BE2C (cell line): Measurements from ENCODE around the gene IGFBP5.

Source experiments
- DNase-seq: peaks from one replicate; pipeline ENCODE4 v3.0.0-alpha.2; 2020
- H3K27me3 ChIP-seq: fragments of 250-450 bp; sonication (Bioruptor Pico); 2 replicates; pipeline ENCODE4 v1.5.1; 2020; ENCODE audit warnings: mild to moderate bottlenecking
- H3K36me3 ChIP-seq: fragments of 250-450 bp; sonication (Bioruptor Pico); 2 replicates; pipeline ENCODE4 v1.5.1; 2020; ENCODE audit warnings: mild to moderate bottlenecking
- H3K4me1 ChIP-seq: fragments of 250-450 bp; sonication (Bioruptor Pico); 2 replicates; pipeline ENCODE4 v1.5.1; 2020
- H3K4me3 ChIP-seq: 2 replicates; pipeline ENCODE4 v1.5.1; 2011; ENCODE audit warnings: low read depth, low read length
- H3K9me3 ChIP-seq: fragments of 250-450 bp; sonication (Bioruptor Pico); 2 replicates; pipeline ENCODE4 v1.5.1; 2020
- TF ChIP-seq, protein P1 (sequence below): IDR thresholded peaks from 2 replicates; pipeline ENCODE4 v1.5.1; 2012; ENCODE audit warnings: mild to moderate bottlenecking, low read depth, low read length

The IGFBP5 gene

DNA sequence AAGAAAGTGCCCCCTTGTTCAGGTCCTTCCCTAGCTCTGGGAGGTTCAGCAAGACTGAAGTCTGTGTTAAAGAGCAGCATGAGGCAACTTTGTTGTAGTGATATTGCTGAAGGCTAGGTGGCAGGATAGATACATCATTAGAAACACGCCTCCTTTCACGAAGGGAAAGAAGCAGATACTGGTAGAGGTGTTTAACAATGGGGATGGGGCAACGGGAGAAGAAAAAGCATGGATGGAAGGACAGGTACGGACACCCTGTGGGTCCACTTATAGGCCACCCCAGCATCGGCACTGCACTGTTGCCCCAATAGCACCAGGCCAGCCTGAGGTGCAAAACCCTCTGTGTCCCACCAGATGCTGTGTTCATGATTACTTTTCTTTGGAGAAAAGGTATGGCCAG, 3.5 kb upstream of the IGFBP5 start:
- H3K27me3 ChIP-seq = no peaks in the 10 kb centered on the region
- DNase-seq = peak; percentile 48
- no peaks in the 10 kb centered on the region for H3K36me3 ChIP-seq
- H3K9me3 ChIP-seq = no peaks in the 10 kb centered on the region
- TF ChIP-seq, protein P1, sequence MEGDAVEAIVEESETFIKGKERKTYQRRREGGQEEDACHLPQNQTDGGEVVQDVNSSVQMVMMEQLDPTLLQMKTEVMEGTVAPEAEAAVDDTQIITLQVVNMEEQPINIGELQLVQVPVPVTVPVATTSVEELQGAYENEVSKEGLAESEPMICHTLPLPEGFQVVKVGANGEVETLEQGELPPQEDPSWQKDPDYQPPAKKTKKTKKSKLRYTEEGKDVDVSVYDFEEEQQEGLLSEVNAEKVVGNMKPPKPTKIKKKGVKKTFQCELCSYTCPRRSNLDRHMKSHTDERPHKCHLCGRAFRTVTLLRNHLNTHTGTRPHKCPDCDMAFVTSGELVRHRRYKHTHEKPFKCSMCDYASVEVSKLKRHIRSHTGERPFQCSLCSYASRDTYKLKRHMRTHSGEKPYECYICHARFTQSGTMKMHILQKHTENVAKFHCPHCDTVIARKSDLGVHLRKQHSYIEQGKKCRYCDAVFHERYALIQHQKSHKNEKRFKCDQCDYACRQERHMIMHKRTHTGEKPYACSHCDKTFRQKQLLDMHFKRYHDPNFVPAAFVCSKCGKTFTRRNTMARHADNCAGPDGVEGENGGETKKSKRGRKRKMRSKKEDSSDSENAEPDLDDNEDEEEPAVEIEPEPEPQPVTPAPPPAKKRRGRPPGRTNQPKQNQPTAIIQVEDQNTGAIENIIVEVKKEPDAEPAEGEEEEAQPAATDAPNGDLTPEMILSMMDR = peak; percentile 82
- H3K4me1 ChIP-seq = peaks cover 51% of the 10 kb centered on the region
- H3K4me3 ChIP-seq = no peak overlapping the region; the same call in 1 of the 2 replicates

DNA sequence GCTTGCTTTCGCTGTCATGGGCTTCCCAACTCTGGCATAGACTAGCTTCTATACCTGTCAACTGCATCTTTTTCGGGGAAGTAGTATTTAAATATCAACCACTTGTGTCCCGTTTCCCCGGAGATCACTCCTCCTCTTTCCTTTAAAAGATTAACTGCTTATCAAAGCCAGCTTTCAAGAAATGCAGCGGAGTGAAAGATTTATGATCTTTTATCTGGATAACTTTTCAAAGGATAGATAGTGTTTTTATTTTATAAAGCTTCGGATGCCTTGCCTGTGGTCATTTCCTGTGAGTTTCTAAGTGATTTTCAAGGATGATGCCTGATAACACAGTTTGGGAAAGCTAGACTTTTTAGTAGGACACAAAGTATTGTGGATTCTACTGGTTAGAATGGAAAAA, 2.9 kb upstream of the IGFBP5 start:
- Histone ChIP-seq H3K36me3 (no peaks in the 10 kb centered on the region), H3K4me1 (peaks cover 51% of the 10 kb centered on the region), H3K9me3 (no peaks in the 10 kb centered on the region), H3K4me3 (no peak overlapping the region), H3K27me3 (no peaks in the 10 kb centered on the region)
- TF ChIP-seq, protein P1 = no peak
- DNase-seq = no peak

DNA sequence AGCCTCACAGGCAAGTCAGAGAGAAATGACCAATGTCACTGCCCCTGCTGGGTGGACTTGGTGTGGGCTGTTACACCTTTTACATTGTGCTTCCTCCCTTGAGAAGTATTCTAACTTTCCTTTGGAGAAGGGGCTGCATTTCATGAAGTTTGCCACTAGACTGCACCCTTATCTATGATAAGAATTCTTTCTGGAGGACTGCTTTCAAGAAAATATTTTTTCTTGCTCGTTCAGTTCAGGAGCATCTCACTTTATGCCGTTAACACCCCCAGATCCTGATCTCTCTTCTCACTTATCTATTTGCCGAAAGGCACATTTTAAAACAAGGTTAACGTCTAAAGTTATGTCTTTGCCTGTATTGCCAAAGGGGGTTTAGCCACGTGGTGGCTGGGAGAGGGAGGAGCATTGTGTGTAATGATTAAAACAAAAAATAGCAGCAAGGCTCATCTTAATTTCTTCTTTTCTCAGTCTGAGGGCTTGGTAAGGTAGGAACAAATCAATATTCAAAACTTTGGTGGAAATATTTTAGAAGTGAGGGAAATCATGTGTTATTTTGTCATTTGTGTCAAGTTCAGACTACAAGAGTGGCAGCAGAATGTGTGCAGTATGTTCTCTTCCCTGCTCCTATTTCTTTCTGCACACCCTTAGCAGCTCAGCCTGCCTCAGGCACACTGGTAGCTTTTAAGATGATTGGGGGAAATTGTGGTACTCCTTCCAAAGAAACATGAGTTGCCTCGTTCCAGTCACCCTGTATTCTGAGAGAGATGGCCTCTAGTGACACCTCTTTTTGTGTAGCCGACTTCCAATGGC, 1.6 kb upstream of the IGFBP5 start:
- Histone ChIP-seq H3K4me1 (peaks cover 51% of the 10 kb centered on the region), H3K27me3 (no peaks in the 10 kb centered on the region), H3K36me3 (no peaks in the 10 kb centered on the region), H3K4me3 (no peak overlapping the region), H3K9me3 (no peaks in the 10 kb centered on the region)
- TF ChIP-seq, protein P1 = peak; percentile 63
- no peak for DNase-seq

DNA sequence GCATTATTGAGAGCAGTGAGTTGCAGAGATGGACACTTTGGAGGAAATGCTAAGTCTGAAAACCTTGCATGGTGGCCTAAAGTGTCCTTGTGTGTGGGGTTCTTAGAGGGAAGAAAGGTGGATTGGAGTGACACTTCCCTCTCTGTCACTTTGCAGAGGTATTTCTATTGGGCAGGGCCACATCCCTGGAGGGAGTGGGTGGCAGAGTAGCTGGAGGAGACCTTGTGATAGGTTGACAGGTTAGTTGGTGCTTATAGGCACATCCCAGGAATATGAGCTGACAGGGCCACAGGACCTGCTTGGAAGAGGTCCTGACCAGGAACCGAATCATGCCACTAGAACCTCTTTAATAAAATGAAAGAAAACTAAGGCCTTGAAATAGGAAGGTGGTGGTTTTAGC, 972 bp upstream of the IGFBP5 start:
- no peaks in the 10 kb centered on the region for H3K36me3 ChIP-seq
- H3K4me1 ChIP-seq = peaks cover 51% of the 10 kb centered on the region
- no peaks in the 10 kb centered on the region for H3K9me3 ChIP-seq
- no peaks in the 10 kb centered on the region for H3K27me3 ChIP-seq
- DNase-seq = no peak
- H3K4me3 ChIP-seq = no peak overlapping the region
- TF ChIP-seq, protein P1 = no peak

DNA sequence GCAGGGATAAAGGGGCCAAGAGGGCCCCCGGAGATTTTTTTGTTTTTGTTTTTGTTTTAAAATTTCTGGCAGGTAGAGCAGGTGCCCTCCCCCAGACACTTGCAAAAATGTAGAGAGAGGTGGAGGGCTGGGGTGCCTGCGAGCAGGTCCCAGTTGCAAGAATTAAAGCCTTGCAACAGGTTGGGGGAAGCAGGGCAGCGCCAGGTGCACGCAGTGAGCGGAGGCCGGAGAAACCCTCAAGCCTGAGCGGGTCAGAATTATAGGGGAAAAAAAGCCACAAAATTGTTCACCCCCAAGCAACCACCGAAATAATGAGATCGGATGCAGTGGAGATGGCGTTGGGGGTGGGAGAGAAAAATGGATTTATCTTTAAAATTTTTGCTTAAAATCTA, 527 bp downstream of the IGFBP5 start:
- TF ChIP-seq, protein P1 = no peak
- no peaks in the 10 kb centered on the region for H3K27me3 ChIP-seq
- H3K4me3 ChIP-seq = peak overlapping the region; percentile 71
- DNase-seq = no peak
- peaks cover 50% of the 10 kb centered on the region for H3K4me1 ChIP-seq
- H3K36me3 ChIP-seq = no peaks in the 10 kb centered on the region
- no peaks in the 10 kb centered on the region for H3K9me3 ChIP-seq

DNA sequence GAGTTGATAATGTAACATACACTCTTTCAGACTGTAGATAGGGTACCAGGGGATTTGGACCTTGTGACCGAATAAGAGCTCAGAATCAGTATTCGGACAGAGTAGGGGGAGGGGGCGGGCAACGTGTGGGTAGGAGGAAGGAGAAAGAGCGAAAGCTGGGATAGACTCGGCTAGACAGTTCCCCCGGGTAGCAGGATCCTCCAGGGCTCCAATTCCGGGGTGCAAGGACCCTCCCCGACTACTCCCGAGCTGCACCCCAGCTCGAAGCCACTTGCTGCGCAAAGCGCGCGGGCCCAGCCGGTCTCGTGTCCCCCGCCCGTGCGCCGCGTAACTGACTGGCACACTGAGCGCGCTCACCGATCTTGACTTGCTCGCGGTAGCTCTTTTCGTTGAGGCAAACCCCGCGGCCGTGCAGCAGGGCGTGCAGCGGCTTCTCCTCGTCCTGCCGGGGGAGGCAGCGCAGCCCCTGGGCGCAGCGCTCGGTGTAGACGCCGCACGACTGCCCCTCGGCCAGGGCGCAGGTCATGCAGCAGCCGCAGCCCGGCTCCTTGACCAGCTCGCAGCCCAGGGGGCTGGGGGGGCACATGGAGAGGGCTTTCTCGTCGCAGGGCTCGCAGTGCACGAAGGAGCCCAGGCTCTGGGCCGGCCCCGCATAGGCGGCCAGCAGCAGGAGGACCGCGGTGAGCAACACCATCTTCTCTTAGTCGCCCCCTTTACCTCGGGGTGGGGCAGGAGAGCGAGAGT, 1.1 kb downstream of the IGFBP5 start:
- H3K4me3 ChIP-seq = peak overlapping the region; percentile 71
- H3K4me1 ChIP-seq = peaks cover 50% of the 10 kb centered on the region
- H3K36me3 ChIP-seq = no peaks in the 10 kb centered on the region
- peak; percentile 81 for DNase-seq
- TF ChIP-seq, protein P1 = no peak
- H3K27me3 ChIP-seq = no peaks in the 10 kb centered on the region
- H3K9me3 ChIP-seq = no peaks in the 10 kb centered on the region
